Endothelial cell of umbilical vein (primary cell): Measurements from ENCODE around the gene TNFAIP8. TPM values are rescaled to one million over a fixed set of nuclear protein-coding genes. Genes with fewer than 3 reads are reported as not detected.

Experiments used
- BruUV-seq: library from RNA; stranded (reverse); fragments of 400-500 nt; replicated peaks from 2 replicates; lab custom pipeline; 2021; lab: Mats Ljungman, UMichigan
- CTCF ChIA-PET: fragments of 300-600, 350-600 bp; sonication (Branson Sonifier 250); formaldehyde crosslinking; loops from one replicate; lab custom pipeline; 2021; ENCODE audit warnings: antibody characterized with exemption, inconsistent platforms; lab: Charles Lee
- POLR2A ChIA-PET: fragments of 300-600, 350-600 bp; sonication (Branson Sonifier 250); formaldehyde crosslinking; loops from one replicate; lab custom pipeline; 2021; ENCODE audit warnings: antibody characterized with exemption, inconsistent platforms; lab: Charles Lee
- DNase-seq: peaks from one replicate; pipeline ENCODE4 v3.0.0-alpha.2; 2011; ENCODE audit warnings: low read depth, low spot score
- FAIRE-seq: peaks from 2 replicates; lab custom pipeline; 2011; peaks lifted over from hg19 to GRCh38; lab: Jason Lieb, UNC
- H2AFZ ChIP-seq: 2 replicates; pipeline ENCODE4 v1.6.0; 2012; ENCODE audit warnings: low read depth, low read length, control low read depth, inconsistent platforms
- H3K27ac ChIP-seq: 2 replicates; pipeline ENCODE4 v1.5.1; 2011; ENCODE audit warnings: low read depth, mild to moderate bottlenecking, control low read depth, low read length, moderate library complexity; ENCODE audit not compliant: insufficient read depth
- H3K27me3 ChIP-seq, 2 experiments: 2 replicates each; pipeline versions ENCODE4 v1.6.0 to v1.6.1; 2011; ENCODE audit warnings: low read length in 2 of 2, mixed read lengths in 1 of 2; ENCODE audit not compliant: control insufficient read depth in 2 of 2, insufficient read depth in 2 of 2
- H3K36me3 ChIP-seq, 2 experiments: 2 replicates in 1 of 2; 3 replicates in 1 of 2; pipeline ENCODE4 v1.5.1; 2011; ENCODE audit warnings: low read length in 2 of 2, mild to moderate bottlenecking in 1 of 2, moderate library complexity in 1 of 2; ENCODE audit not compliant: control insufficient read depth in 2 of 2, insufficient read depth in 2 of 2; ENCODE audit errors: extremely low read depth in 1 of 2
- H3K4me1 ChIP-seq: 3 replicates; pipeline ENCODE4 v1.5.1; 2011; ENCODE audit warnings: mild to moderate bottlenecking, low read length; ENCODE audit not compliant: control insufficient read depth, insufficient read depth; ENCODE audit errors: extremely low read depth
- H3K4me2 ChIP-seq: 2 replicates; pipeline ENCODE4 v1.6.1; 2011; ENCODE audit warnings: low read length, control low read depth, mixed read lengths; ENCODE audit not compliant: insufficient read depth
- H3K4me3 ChIP-seq, 3 experiments: fragments of 200-600 bp in 1 of 3; sonication (generic), shearing (Covaris generic) in 1 of 3; replicated peaks in 1 of 3; 2 replicates each; pipeline ENCODE4 v1.5.1; 2011 to 2016; ENCODE audit warnings: control low read depth in 3 of 3, low read length in 3 of 3, mild to moderate bottlenecking in 2 of 3, inconsistent platforms in 1 of 3, low read depth in 1 of 3, moderate library complexity in 1 of 3; ENCODE audit not compliant: insufficient read depth in 1 of 3
- H3K79me2 ChIP-seq: 2 replicates; pipeline ENCODE4 v1.6.0; 2012; ENCODE audit warnings: low read length, inconsistent platforms; ENCODE audit not compliant: control insufficient read depth, insufficient read depth
- H3K9ac ChIP-seq: replicated peaks from 2 replicates; pipeline ENCODE3; 2011; ENCODE audit warnings: low read length, control low read depth; ENCODE audit not compliant: insufficient read depth; ENCODE audit errors: extremely low read depth
- H3K9me1 ChIP-seq: replicated peaks from 3 replicates; pipeline ENCODE4 v1.6.0; 2011; ENCODE audit warnings: mild to moderate bottlenecking, low read length; ENCODE audit not compliant: control insufficient read depth, insufficient read depth; ENCODE audit errors: extremely low read depth
- H3K9me3 ChIP-seq: replicated peaks from 2 replicates; pipeline ENCODE4 v1.5.1; 2012; ENCODE audit warnings: low read length, inconsistent platforms; ENCODE audit not compliant: control insufficient read depth, insufficient read depth
- H4K20me1 ChIP-seq: replicated peaks from 2 replicates; pipeline ENCODE3; 2011; ENCODE audit warnings: mild to moderate bottlenecking, low read length; ENCODE audit not compliant: control insufficient read depth, insufficient read depth; ENCODE audit errors: extremely low read depth
- EZH2 ChIP-seq: IDR thresholded peaks from 2 replicates; pipeline ENCODE4 v1.6.1; 2012; ENCODE audit warnings: borderline replicate concordance, low read depth, mild to moderate bottlenecking, moderate library complexity, low read length, inconsistent platforms; ENCODE audit not compliant: severe bottlenecking
- FOS ChIP-seq: IDR thresholded peaks from 2 replicates; pipeline ENCODE4 v1.6.1; 2011; ENCODE audit warnings: mild to moderate bottlenecking, low read length, moderate library complexity, borderline replicate concordance; ENCODE audit not compliant: insufficient read depth
- GATA2 ChIP-seq: IDR thresholded peaks from 2 replicates; pipeline ENCODE4 v1.7.0; 2011; ENCODE audit warnings: low read depth, mild to moderate bottlenecking, moderate library complexity, mixed read lengths, low read length; ENCODE audit not compliant: insufficient read length, insufficient read depth
- JUN ChIP-seq: IDR thresholded peaks from 2 replicates; pipeline ENCODE4 v1.6.1; 2011; ENCODE audit warnings: borderline replicate concordance, low read depth; ENCODE audit not compliant: insufficient read length, insufficient read depth
- dilution Hi-C: fragments of 300-500 bp; cut with MboI; formaldehyde crosslinking; loops from one replicate; pipeline ENCODE4 v1.15.0; 2019; ENCODE audit warnings: low sequenced_read_pairs; ENCODE audit not compliant: extremely low pct_ligation_motif_present
- intact Hi-C: fragments of 100-400 bp; cut with micrococcal nuclease; formaldehyde crosslinking; loops from one replicate; pipeline ENCODE4 v1.10.0; 2022
- polyA plus RNA-seq, 4 experiments: library from polyadenylated mRNA; depleted of rRNA in 3 of 4; stranded (reverse) in 3 of 4; unstranded in 1 of 4; fragments of >200 nt; gene quantifications; 2 replicates each; pipeline versions ENCODE4 v1.2.1 to v1.2.3, GENCODE V29; 2011 to 2012; ENCODE audit warnings: missing spikeins in 1 of 4
- total RNA-seq: library from RNA; stranded (reverse); gene quantifications from 2 replicates; pipeline ENCODE4 v1.2.3, GENCODE V29; 2021
- TF ChIP-seq, protein P1 (sequence below), 2 donors: IDR thresholded peaks; 1 replicate in 1 of 2; 2 replicates in 1 of 2; pipeline ENCODE4 v1.5.1; 2011; ENCODE audit warnings: low read length in 2 of 2, mild to moderate bottlenecking in 2 of 2, moderate library complexity in 2 of 2, control low read depth in 1 of 2, inconsistent platforms in 1 of 2, low read depth in 1 of 2; ENCODE audit not compliant: insufficient read depth in 1 of 2; ENCODE audit errors: extremely low read depth in 1 of 2
- TF ChIP-seq, protein P2 (sequence below): IDR thresholded peaks from 2 replicates; pipeline ENCODE4 v1.6.1; 2011; ENCODE audit not compliant: insufficient read depth, insufficient read length

The TNFAIP8 gene
- total and polyA plus RNA-seq, 2 donors (not counting 3 experiments of a cell fraction or from before 2014, with no cell fraction given): 4.7 to 7.4 TPM

DNA sequence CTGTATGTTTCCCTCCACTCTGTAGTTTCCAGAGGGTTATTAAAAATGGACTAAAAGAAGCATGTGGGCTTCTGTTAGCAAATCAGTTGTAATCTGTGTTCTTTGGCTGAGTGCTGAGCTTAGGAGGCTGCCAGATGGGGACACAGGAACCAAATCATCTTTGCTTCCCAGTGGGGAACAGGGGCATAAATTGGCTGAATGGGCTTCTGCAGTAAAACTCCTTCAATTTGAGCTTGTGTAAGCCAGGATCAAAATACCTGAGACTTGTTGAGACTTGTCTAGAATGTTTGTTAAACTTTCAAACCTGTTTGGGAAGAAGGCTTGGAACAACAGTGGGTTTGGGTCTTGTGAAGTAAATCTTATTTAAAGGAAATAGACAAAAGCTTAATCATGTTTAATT is 32.2 kb upstream of the TNFAIP8 start:
- Histone ChIP-seq H3K9me1 (no peaks in the 10 kb centered on the region), H3K4me1 (peaks cover 19% of the 10 kb centered on the region), H3K79me2 (no peaks in the 10 kb centered on the region), H3K36me3 (no peaks in the 10 kb centered on the region), H3K27me3 (no peaks in the 10 kb centered on the region), H4K20me1 (no peaks in the 10 kb centered on the region), H2AFZ (peak overlapping the region; percentile 84), H3K4me2 (peak overlapping the region; percentile 81), H3K9ac (peak overlapping the region; percentile 49), H3K9me3 (no peaks in the 10 kb centered on the region), H3K27ac (peak overlapping the region; percentile 91), H3K4me3 (peak overlapping the region in 1 of 3 experiments; percentile 14)
- BruUV-seq: TSS peak; percentile 96
- FAIRE-seq (no peak), DNase-seq (peak; percentile 64)
- intact Hi-C loops: no loop called here
- TF ChIP-seq, protein P1, sequence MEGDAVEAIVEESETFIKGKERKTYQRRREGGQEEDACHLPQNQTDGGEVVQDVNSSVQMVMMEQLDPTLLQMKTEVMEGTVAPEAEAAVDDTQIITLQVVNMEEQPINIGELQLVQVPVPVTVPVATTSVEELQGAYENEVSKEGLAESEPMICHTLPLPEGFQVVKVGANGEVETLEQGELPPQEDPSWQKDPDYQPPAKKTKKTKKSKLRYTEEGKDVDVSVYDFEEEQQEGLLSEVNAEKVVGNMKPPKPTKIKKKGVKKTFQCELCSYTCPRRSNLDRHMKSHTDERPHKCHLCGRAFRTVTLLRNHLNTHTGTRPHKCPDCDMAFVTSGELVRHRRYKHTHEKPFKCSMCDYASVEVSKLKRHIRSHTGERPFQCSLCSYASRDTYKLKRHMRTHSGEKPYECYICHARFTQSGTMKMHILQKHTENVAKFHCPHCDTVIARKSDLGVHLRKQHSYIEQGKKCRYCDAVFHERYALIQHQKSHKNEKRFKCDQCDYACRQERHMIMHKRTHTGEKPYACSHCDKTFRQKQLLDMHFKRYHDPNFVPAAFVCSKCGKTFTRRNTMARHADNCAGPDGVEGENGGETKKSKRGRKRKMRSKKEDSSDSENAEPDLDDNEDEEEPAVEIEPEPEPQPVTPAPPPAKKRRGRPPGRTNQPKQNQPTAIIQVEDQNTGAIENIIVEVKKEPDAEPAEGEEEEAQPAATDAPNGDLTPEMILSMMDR (IDR thresholded peaks at IDR 0.05; ENCODE audit: extremely low read depth in 1 of 2, insufficient read depth in 1 of 2, low read depth in 1 of 2, low read length in 2 of 2): no peak
- no peak for TF ChIP-seq FOS
- no peak for TF ChIP-seq GATA2
- TF ChIP-seq, protein P2, sequence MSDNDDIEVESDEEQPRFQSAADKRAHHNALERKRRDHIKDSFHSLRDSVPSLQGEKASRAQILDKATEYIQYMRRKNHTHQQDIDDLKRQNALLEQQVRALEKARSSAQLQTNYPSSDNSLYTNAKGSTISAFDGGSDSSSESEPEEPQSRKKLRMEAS: no peak
- TF ChIP-seq JUN: no peak
- TF ChIP-seq EZH2: no peak
- dilution Hi-C loops: no loop called here
- POLR2A ChIA-PET: interaction anchor here (0.7 to 1.0 kb wide), 2 partner anchors 49 to 56 kb away, joined by 4 to 6 read pairs; no protein-coding TSS in a partner anchor
- CTCF ChIA-PET: interaction anchor here (1.0 to 2.0 kb wide), 11 partner anchors 8 to 335 kb away, joined by 3 to 14 read pairs (median 5); partner anchors contain the start of gene DTWD2
